C4-2B (cell line): ENCODE data around the gene TIMM50.

Source experiments
- CTCF ChIP-seq: fragments of 450-650 bp; conservative IDR thresholded peaks from 2 replicates; pipeline ENCODE4 v1.5.1; 2017; ENCODE audit warnings: mild to moderate bottlenecking
- ZFX ChIP-seq: fragments of 450-650 bp; IDR thresholded peaks from 2 replicates; pipeline ENCODE4 v1.6.1; 2017

GRCh38 chr19:39444598-39445195 lies 35.9 kb upstream of the TIMM50 start:
- TF ChIP-seq CTCF (no peak), ZFX (no peak)
